IMR-90 (cell line): ENCODE results near the gene GJB5. TPM values are rescaled to one million over a fixed set of nuclear protein-coding genes. Genes with fewer than 3 reads are reported as not detected.

Experiments
- ATAC-seq: fragments of 200-7000 bp; cut with Tn5 transposase; 2 replicates; pipeline ENCODE4 v1.9.1; 2020; ENCODE audit warnings: low read depth, mild to moderate bottlenecking, moderate library complexity
- BruUV-seq: library from RNA; stranded (reverse); fragments of 400-500 nt; replicated peaks from 2 replicates; lab custom pipeline; 2021; lab: Mats Ljungman, UMichigan
- CTCF ChIA-PET: fragments of 300-600 bp; formaldehyde crosslinking; extraction: SDS; loops from one replicate; lab custom pipeline; 2021; ENCODE audit warnings: antibody characterized with exemption; lab: Yijun Ruan, JAX
- POLR2A ChIA-PET: fragments of 300-600 bp; sonication (Branson Sonifier 250); formaldehyde crosslinking; loops from one replicate; lab custom pipeline; 2022; ENCODE audit warnings: antibody characterized with exemption; ENCODE audit not compliant: unreplicated experiment; lab: Charles Lee
- DNase-seq: peaks from one replicate; pipeline ENCODE4 v3.0.0; 2013
- H2AFZ ChIP-seq: replicated peaks from 2 replicates; pipeline ENCODE3; 2013; ENCODE audit warnings: low read length, mild to moderate bottlenecking; ENCODE audit not compliant: poor library complexity
- H2AK5ac ChIP-seq: 2 replicates; pipeline ENCODE4 v1.6.1; 2013; ENCODE audit warnings: low read depth, low read length, inconsistent platforms
- H2AK9ac ChIP-seq: replicated peaks from 2 replicates; pipeline ENCODE3; 2013; ENCODE audit warnings: mild to moderate bottlenecking, low read depth, low read length, moderate library complexity; ENCODE audit not compliant: poor library complexity
- H2BK120ac ChIP-seq: 2 replicates; pipeline ENCODE4 v1.6.1; 2013; ENCODE audit warnings: low read depth, low read length, inconsistent platforms
- H2BK15ac ChIP-seq: 3 replicates; pipeline ENCODE4 v1.6.1; 2013; ENCODE audit warnings: low read depth, low read length, inconsistent platforms
- H2BK20ac ChIP-seq: 2 replicates; pipeline ENCODE4 v1.6.1; 2013; ENCODE audit warnings: low read depth, mild to moderate bottlenecking, inconsistent platforms, low read length, moderate library complexity
- H2BK5ac ChIP-seq: 2 replicates; pipeline ENCODE4 v1.6.1; 2013; ENCODE audit warnings: mild to moderate bottlenecking, low read depth, low read length, inconsistent platforms; ENCODE audit not compliant: poor library complexity, severe bottlenecking
- H3K14ac ChIP-seq: replicated peaks from 2 replicates; pipeline ENCODE4 v1.6.1; 2013; ENCODE audit warnings: low read depth, low read length, inconsistent platforms
- H3K18ac ChIP-seq: 2 replicates; pipeline ENCODE4 v1.6.1; 2013; ENCODE audit warnings: low read depth, low read length, control low read depth
- H3K23ac ChIP-seq: 2 replicates; pipeline ENCODE4 v1.6.1; 2013; ENCODE audit warnings: low read depth, low read length, inconsistent platforms
- H3K27ac ChIP-seq: 2 replicates; pipeline ENCODE4 v1.5.1; 2013; ENCODE audit warnings: mild to moderate bottlenecking, control low read depth, low read length; ENCODE audit not compliant: insufficient read depth
- H3K27me3 ChIP-seq: 2 replicates; pipeline ENCODE4 v1.6.1; 2013; ENCODE audit warnings: low read length; ENCODE audit not compliant: control insufficient read depth, insufficient read depth
- H3K36me3 ChIP-seq: 2 replicates; pipeline ENCODE4 v1.6.1; 2013; ENCODE audit warnings: low read length, mixed read lengths; ENCODE audit not compliant: control insufficient read depth, insufficient read depth
- H3K4ac ChIP-seq: 2 replicates; pipeline ENCODE4 v1.6.1; 2013; ENCODE audit warnings: low read depth, low read length, inconsistent platforms
- H3K4me1 ChIP-seq: 2 replicates; pipeline ENCODE4 v1.6.1; 2013; ENCODE audit warnings: low read length, mixed read lengths; ENCODE audit not compliant: control insufficient read depth, insufficient read depth
- H3K4me2 ChIP-seq: 2 replicates; pipeline ENCODE4 v1.6.1; 2013; ENCODE audit warnings: low read depth, mild to moderate bottlenecking, control low read depth, low read length, moderate library complexity
- H3K4me3 ChIP-seq: 2 replicates; pipeline ENCODE4 v1.5.1; 2013; ENCODE audit warnings: low read depth, mild to moderate bottlenecking, control low read depth, low read length, moderate library complexity; ENCODE audit not compliant: insufficient read depth
- H3K56ac ChIP-seq: 2 replicates; pipeline ENCODE4 v1.6.1; 2013; ENCODE audit warnings: low read length, inconsistent platforms; ENCODE audit not compliant: insufficient read depth; ENCODE audit errors: extremely low read depth
- H3K79me1 ChIP-seq, 2 experiments: 2 replicates each; pipeline ENCODE4 v1.6.1; 2013; ENCODE audit warnings: low read length in 2 of 2, inconsistent platforms in 1 of 2, low read depth in 1 of 2
- H3K9ac ChIP-seq: 2 replicates; pipeline ENCODE4 v1.6.1; 2013; ENCODE audit warnings: low read depth, low read length, control low read depth
- H3K9me1 ChIP-seq: 2 replicates; pipeline ENCODE4 v1.6.1; 2013; ENCODE audit warnings: low read length, inconsistent platforms; ENCODE audit not compliant: insufficient read depth
- H3K9me3 ChIP-seq: 2 replicates; pipeline ENCODE4 v1.6.1; 2013; ENCODE audit warnings: low read length; ENCODE audit not compliant: control insufficient read depth, insufficient read depth
- H4K20me1 ChIP-seq: 2 replicates; pipeline ENCODE4 v1.6.1; 2013; ENCODE audit warnings: low read length, inconsistent platforms; ENCODE audit not compliant: insufficient read depth
- H4K5ac ChIP-seq: 2 replicates; pipeline ENCODE4 v1.6.1; 2013; ENCODE audit warnings: mild to moderate bottlenecking, low read depth, low read length, control low read depth
- H4K8ac ChIP-seq, 2 experiments: 2 replicates each; pipeline ENCODE4 v1.6.1; 2013; ENCODE audit warnings: low read depth in 2 of 2, low read length in 2 of 2, control low read depth in 1 of 2, inconsistent platforms in 1 of 2
- H4K91ac ChIP-seq: 2 replicates; pipeline ENCODE4 v1.6.1; 2013; ENCODE audit warnings: low read depth, low read length, inconsistent platforms; ENCODE audit not compliant: insufficient read depth
- BHLHE40 ChIP-seq: fragments of 150-350 bp; IDR thresholded peaks from 2 replicates; pipeline ENCODE4 v1.6.1; 2016; ENCODE audit warnings: mild to moderate bottlenecking, low read depth, low read length
- CEBPB ChIP-seq: IDR thresholded peaks from 2 replicates; pipeline ENCODE4 v1.6.1; 2012; ENCODE audit warnings: low read depth, low read length, improper control_type of control experiment
- CHD1 ChIP-seq: IDR thresholded peaks from 2 replicates; pipeline ENCODE4 v1.6.1; 2012; ENCODE audit warnings: low read depth, low read length, improper control_type of control experiment
- CTCF ChIP-seq: conservative IDR thresholded peaks from 2 replicates; pipeline ENCODE4 v1.5.1; 2012; ENCODE audit warnings: mild to moderate bottlenecking, low read depth, low read length, improper control_type of control experiment
- ELK1 ChIP-seq: fragments of 150-350 bp; IDR thresholded peaks from 2 replicates; pipeline ENCODE4 v1.6.1; 2016; ENCODE audit warnings: low read depth, mild to moderate bottlenecking, low read length, moderate library complexity, borderline replicate concordance
- FOS ChIP-seq: fragments of 150-350 bp; IDR thresholded peaks from 2 replicates; pipeline ENCODE4 v1.6.1; 2016; ENCODE audit warnings: low read depth, low read length
- MAFK ChIP-seq: IDR thresholded peaks from 2 replicates; pipeline ENCODE4 v1.6.1; 2012; ENCODE audit warnings: low read depth, low read length, improper control_type of control experiment
- MAZ ChIP-seq: IDR thresholded peaks from 2 replicates; pipeline ENCODE4 v1.6.1; 2012; ENCODE audit warnings: low read depth, mild to moderate bottlenecking, low read length, improper control_type of control experiment, moderate library complexity, borderline replicate concordance
- MXI1 ChIP-seq: IDR thresholded peaks from 2 replicates; pipeline ENCODE4 v1.6.1; 2012; ENCODE audit warnings: low read depth, mild to moderate bottlenecking, low read length, moderate library complexity, borderline replicate concordance
- NFE2L2 ChIP-seq: fragments of 150-350 bp; IDR thresholded peaks from 2 replicates; pipeline ENCODE4 v1.6.1; 2016; ENCODE audit warnings: low read depth, mild to moderate bottlenecking, low read length
- POLR2A ChIP-seq: IDR thresholded peaks from 2 replicates; pipeline ENCODE4 v1.6.1; 2012; ENCODE audit warnings: mild to moderate bottlenecking, low read depth, low read length
- RAD21 ChIP-seq: IDR thresholded peaks from 2 replicates; pipeline ENCODE4 v1.6.1; 2012; ENCODE audit warnings: low read length, improper control_type of control experiment
- RCOR1 ChIP-seq: IDR thresholded peaks from 2 replicates; pipeline ENCODE4 v1.6.1; 2012; ENCODE audit warnings: mild to moderate bottlenecking, low read length, improper control_type of control experiment; ENCODE audit not compliant: insufficient replicate concordance
- RFX5 ChIP-seq: IDR thresholded peaks from 2 replicates; pipeline ENCODE4 v1.8.0; 2012; ENCODE audit warnings: low read depth, mild to moderate bottlenecking, low read length, moderate library complexity
- SMC3 ChIP-seq: fragments of 150-350 bp; IDR thresholded peaks from 2 replicates; pipeline ENCODE4 v1.6.1; 2016; ENCODE audit warnings: low read depth, mild to moderate bottlenecking, antibody characterized with exemption, low read length, moderate library complexity
- USF2 ChIP-seq: fragments of 150-350 bp; IDR thresholded peaks from 2 replicates; pipeline ENCODE4 v1.6.1; 2017; ENCODE audit warnings: mild to moderate bottlenecking, antibody characterized with exemption, low read length, low read depth
- dilution Hi-C: fragments of 300-500 bp; cut with HindIII; formaldehyde crosslinking; loops from one replicate; pipeline ENCODE4 v1.14.3; 2018; ENCODE audit warnings: low sequenced_read_pairs; ENCODE audit not compliant: unreplicated experiment
- in situ Hi-C: fragments of 300-500 bp; cut with MboI; formaldehyde crosslinking; loops from 3 replicates; pipeline ENCODE4 v1.14.3; 2019; ENCODE audit warnings: low sequenced_read_pairs, inconsistent platforms, mixed read lengths
- intact Hi-C: fragments of 100-400 bp; cut with micrococcal nuclease; formaldehyde crosslinking; loops from 2 replicates; pipeline ENCODE4 v1.10.0; 2022
- polyA plus RNA-seq, 3 experiments: library from polyadenylated mRNA; depleted of rRNA; stranded (reverse); fragments of >200 nt; gene quantifications; 2 replicates each; pipeline ENCODE4 v1.2.3, GENCODE V29; 2012; ENCODE audit warnings: low replicate concordance in 1 of 3
- total RNA-seq: library from RNA; depleted of rRNA; stranded (reverse); fragments of >200 nt; gene quantifications from 2 replicates; pipeline ENCODE4 v1.2.3, GENCODE V29; 2012

GJB5 gene
- total and polyA plus RNA-seq, 2 of the 4 experiments (the other 2 are of a cell fraction) = 0.10 TPM; not detected in 1

- Histone ChIP-seq H2AFZ (no peak overlapping the region), H3K23ac (no peak overlapping the region), H2AK9ac (no peak overlapping the region), H4K91ac (no peak overlapping the region), H3K14ac (no peak overlapping the region), H3K4me2 (no peak overlapping the region), H3K27ac (no peak overlapping the region), H3K18ac (no peak overlapping the region), H3K9me1 (no peaks in the 10 kb centered on the region), H2AK5ac (no peak overlapping the region), H3K9me3 (no peaks in the 10 kb centered on the region; the same call in 1 of the 2 replicates), H2BK5ac (no peak overlapping the region), H4K5ac (no peak overlapping the region), H2BK120ac (no peak overlapping the region), H3K79me1 (no peaks in the 10 kb centered on the region), H4K8ac (no peak overlapping the region), H3K9ac (no peak overlapping the region), H3K56ac (no peak overlapping the region), H3K4ac (no peak overlapping the region), H3K4me3 (no peak overlapping the region), H4K20me1 (no peaks in the 10 kb centered on the region), H2BK20ac (no peak overlapping the region), H3K4me1 (no peaks in the 10 kb centered on the region), H2BK15ac (no peak overlapping the region), H3K27me3 (no peaks in the 10 kb centered on the region), H3K36me3 (no peaks in the 10 kb centered on the region)
- intact Hi-C loops (no loop called here), dilution Hi-C loops (no loop called here), in situ Hi-C loops (no loop called here)
- ChIA-PET CTCF (no interaction called here), POLR2A (no interaction called here)
- BruUV-seq = no TSS peak
- DNase-seq = no peak
- TF ChIP-seq POLR2A (no peak), MAZ (no peak), BHLHE40 (no peak), RCOR1 (no peak), SMC3 (no peak), FOS (no peak), MXI1 (no peak), CTCF (no peak), RFX5 (no peak), USF2 (no peak), ELK1 (no peak), CHD1 (no peak), MAFK (no peak), NFE2L2 (no peak), CEBPB (no peak), RAD21 (no peak)
- no peak for ATAC-seq
Measured at GRCh38 chr1:34710812-34711211, 44.0 kb upstream of the GJB5 start.
